Measurements from ENCODE around the gene RANBP1.

RANBP1 gene

DNA sequence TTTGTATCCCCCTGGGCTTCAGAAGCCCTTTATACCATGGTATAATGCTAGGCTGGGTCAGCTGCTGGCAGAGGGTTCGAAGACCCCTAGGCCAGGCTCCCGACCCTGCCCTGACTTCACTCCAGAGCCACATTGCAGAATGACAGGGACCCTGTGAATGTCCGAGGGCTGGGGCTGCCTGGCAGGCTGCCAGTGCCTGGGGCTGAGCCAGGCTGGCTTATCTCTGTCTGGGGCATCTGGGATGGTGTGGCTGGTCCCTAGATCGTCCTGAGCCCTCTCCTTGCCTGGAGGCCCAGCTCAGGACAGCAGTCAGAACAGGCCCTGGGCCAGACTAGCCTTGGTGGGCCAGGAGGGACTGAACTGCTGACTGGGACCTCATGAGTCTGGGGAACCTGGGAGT, 19.4 kb downstream of the RANBP1 start:
- DNase-seq = no peak
- no peaks in the 10 kb centered on the region for H3K27me3 ChIP-seq (replicated peaks in 2 of 5; ENCODE audit: control insufficient read depth in 4 of 5, insufficient read depth in 5 of 5, low read length in 4 of 5)
- POLR2A ChIA-PET = no interaction called here
- no peaks in the 10 kb centered on the region for H3K9me3 ChIP-seq (ENCODE audit: control extremely low read depth in 1 of 5, control insufficient read depth in 4 of 5, insufficient read depth in 2 of 5, low read depth in 1 of 5, low read length in 4 of 5)
- no peak overlapping the region for H3K4me3 ChIP-seq (ENCODE audit: control insufficient read depth in 1 of 7, extremely low read depth in 1 of 7, insufficient read depth in 4 of 7, low read depth in 2 of 7, low read length in 6 of 7)
- H3K4me1 ChIP-seq (ENCODE audit: control extremely low read depth in 1 of 4, control insufficient read depth in 4 of 4, insufficient read depth in 4 of 4, low read length in 3 of 4) = peaks cover 0 to 56% (median 54%) of the 10 kb centered on the region in 4 experiments
- no peak overlapping the region for H3K27ac ChIP-seq (ENCODE audit: insufficient read depth in 1 of 2, low read depth in 1 of 2, low read length in 2 of 2, poor library complexity in 1 of 2, severe bottlenecking in 2 of 2)
- peaks cover 0 to 12% (median 4%) of the 10 kb centered on the region in 4 experiments for H3K36me3 ChIP-seq (ENCODE audit: control insufficient read depth in 4 of 4, insufficient read depth in 4 of 4, low read length in 3 of 4)
- 66% methylated on average over 2 of the region's 4 CpGs for WGBS (ENCODE audit: insufficient coverage)
- CTCF ChIA-PET = interaction anchor here (1.1 to 1.3 kb wide), 2 partner anchors 15 to 123 kb away, joined by 3 read pairs; no protein-coding TSS in a partner anchor

DNA sequence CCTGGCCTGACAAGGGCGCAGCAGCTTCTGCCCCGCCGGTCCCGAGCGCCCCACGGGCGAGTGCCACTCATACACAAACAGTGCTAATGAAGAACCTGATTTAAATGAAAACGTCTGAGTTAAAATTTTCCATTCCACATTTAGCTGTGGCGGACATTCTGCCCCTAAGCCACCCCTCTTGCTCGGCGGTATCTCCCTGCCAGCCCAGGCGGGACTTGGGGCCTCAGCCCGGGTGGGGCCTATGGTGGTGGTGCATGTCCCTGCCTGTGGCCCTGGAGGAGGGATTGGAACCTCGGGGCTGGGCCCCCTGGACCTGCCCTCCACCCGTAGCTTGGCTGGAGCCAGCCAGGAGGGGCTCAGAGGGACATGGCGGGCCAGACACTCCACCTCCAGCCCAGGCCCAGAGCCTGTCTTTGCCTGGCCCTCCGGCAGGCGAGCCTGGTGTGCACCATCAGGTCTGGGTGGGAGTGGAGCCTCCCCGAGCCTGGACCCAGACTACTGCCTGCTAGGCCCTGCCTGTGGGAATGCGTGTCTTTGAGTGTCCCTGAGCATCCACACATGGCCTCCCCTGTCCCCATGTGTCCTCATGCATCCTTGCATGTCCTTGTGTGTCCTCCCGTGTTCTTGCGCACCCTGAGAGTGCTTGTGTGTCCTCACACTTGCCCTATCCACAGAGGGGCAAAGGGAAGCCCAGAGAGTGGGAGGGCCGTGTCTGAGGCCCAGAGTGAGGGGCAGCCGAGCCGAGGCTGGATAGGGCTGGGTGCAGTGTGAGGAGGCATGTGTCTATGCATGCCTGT, 20.1 kb downstream of the RANBP1 start:
- H3K27ac ChIP-seq (ENCODE audit: insufficient read depth in 1 of 2, low read depth in 1 of 2, low read length in 2 of 2, poor library complexity in 1 of 2, severe bottlenecking in 2 of 2) = no peak overlapping the region
- no peaks in the 10 kb centered on the region for H3K27me3 ChIP-seq (replicated peaks in 2 of 5; ENCODE audit: control insufficient read depth in 4 of 5, insufficient read depth in 5 of 5, low read length in 4 of 5)
- no peak overlapping the region for H3K4me3 ChIP-seq (ENCODE audit: control insufficient read depth in 1 of 7, extremely low read depth in 1 of 7, insufficient read depth in 4 of 7, low read depth in 2 of 7, low read length in 6 of 7)
- POLR2A ChIA-PET = no interaction called here
- DNase-seq = no peak
- peaks cover 0 to 49% (median 47%) of the 10 kb centered on the region in 4 experiments for H3K4me1 ChIP-seq (ENCODE audit: control extremely low read depth in 1 of 4, control insufficient read depth in 4 of 4, insufficient read depth in 4 of 4, low read length in 3 of 4)
- CTCF ChIA-PET = interaction anchor here (1.1 to 1.3 kb wide), 3 partner anchors 16 to 123 kb away, joined by 3 read pairs; no protein-coding TSS in a partner anchor
- peaks cover 0 to 19% (median 6%) of the 10 kb centered on the region in 4 experiments for H3K36me3 ChIP-seq (ENCODE audit: control insufficient read depth in 4 of 4, insufficient read depth in 4 of 4, low read length in 3 of 4)
- WGBS (ENCODE audit: insufficient coverage) = 94% methylated on average over 18 of the region's 25 CpGs
- no peaks in the 10 kb centered on the region for H3K9me3 ChIP-seq (ENCODE audit: control extremely low read depth in 1 of 5, control insufficient read depth in 4 of 5, insufficient read depth in 2 of 5, low read depth in 1 of 5, low read length in 4 of 5)

DNA sequence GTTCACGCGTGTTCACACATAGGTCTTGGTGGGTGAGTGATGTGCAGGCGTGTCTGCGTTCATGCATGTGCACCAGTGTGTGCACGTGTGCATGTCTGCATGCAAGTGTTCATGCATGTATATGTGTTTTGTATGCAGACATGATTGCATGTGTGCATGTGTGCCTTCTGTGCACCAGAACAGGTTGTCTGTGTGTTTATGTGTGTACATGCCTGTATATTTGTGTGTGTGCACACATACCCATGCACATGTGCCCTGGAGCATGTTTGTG, 20.6 kb downstream of the RANBP1 start:
- 98% methylated on average over 5 of the region's 5 CpGs for WGBS (ENCODE audit: insufficient coverage)
- H3K4me1 ChIP-seq (ENCODE audit: control extremely low read depth in 1 of 4, control insufficient read depth in 4 of 4, insufficient read depth in 4 of 4, low read length in 3 of 4) = peaks cover 0 to 49% (median 46%) of the 10 kb centered on the region in 4 experiments
- H3K9me3 ChIP-seq (ENCODE audit: control extremely low read depth in 1 of 5, control insufficient read depth in 4 of 5, insufficient read depth in 2 of 5, low read depth in 1 of 5, low read length in 4 of 5) = no peaks in the 10 kb centered on the region
- ChIA-PET POLR2A (no interaction called here), CTCF (interaction anchor here (1.3 kb wide), 1 partner anchor 20 kb away, joined by 3 read pairs; no protein-coding TSS in a partner anchor)
- H3K36me3 ChIP-seq (ENCODE audit: control insufficient read depth in 4 of 4, insufficient read depth in 4 of 4, low read length in 3 of 4) = peaks cover 0 to 24% (median 8%) of the 10 kb centered on the region in 4 experiments
- no peaks in the 10 kb centered on the region for H3K27me3 ChIP-seq (replicated peaks in 2 of 5; ENCODE audit: control insufficient read depth in 4 of 5, insufficient read depth in 5 of 5, low read length in 4 of 5)
- no peak overlapping the region for H3K27ac ChIP-seq (ENCODE audit: insufficient read depth in 1 of 2, low read depth in 1 of 2, low read length in 2 of 2, poor library complexity in 1 of 2, severe bottlenecking in 2 of 2)
- DNase-seq = no peak
- no peak overlapping the region for H3K4me3 ChIP-seq (ENCODE audit: control insufficient read depth in 1 of 7, extremely low read depth in 1 of 7, insufficient read depth in 4 of 7, low read depth in 2 of 7, low read length in 6 of 7)

DNA sequence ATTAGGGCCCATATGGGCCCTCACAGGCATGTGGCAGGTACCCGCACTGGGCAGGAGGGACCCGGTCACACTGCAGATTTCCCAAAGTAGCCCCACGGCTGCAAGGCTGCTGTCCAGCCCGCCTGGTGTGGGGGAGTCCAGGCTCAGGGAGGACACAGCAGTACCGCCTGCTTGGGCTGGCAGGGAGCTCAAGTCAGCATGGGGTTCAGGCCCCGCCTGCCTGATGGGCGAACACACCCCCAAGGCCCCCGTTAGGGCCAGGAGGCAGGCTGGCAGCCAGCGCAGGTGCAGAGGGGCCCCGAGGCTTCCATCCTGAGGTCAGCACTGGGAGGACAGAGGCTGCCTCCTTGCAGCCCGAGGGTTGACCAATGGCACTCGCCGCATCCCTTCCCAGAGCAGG, 21.2 kb downstream of the RANBP1 start:
- Histone ChIP-seq H3K4me1 (ENCODE audit: control extremely low read depth in 1 of 4, control insufficient read depth in 4 of 4, insufficient read depth in 4 of 4, low read length in 3 of 4) (peaks cover 0 to 49% (median 45%) of the 10 kb centered on the region in 4 experiments), H3K9me3 (ENCODE audit: control extremely low read depth in 1 of 5, control insufficient read depth in 4 of 5, insufficient read depth in 2 of 5, low read depth in 1 of 5, low read length in 4 of 5) (no peaks in the 10 kb centered on the region), H3K27me3 (replicated peaks in 2 of 5; ENCODE audit: control insufficient read depth in 4 of 5, insufficient read depth in 5 of 5, low read length in 4 of 5) (no peaks in the 10 kb centered on the region), H3K27ac (ENCODE audit: insufficient read depth in 1 of 2, low read depth in 1 of 2, low read length in 2 of 2, poor library complexity in 1 of 2, severe bottlenecking in 2 of 2) (no peak overlapping the region), H3K4me3 (ENCODE audit: control insufficient read depth in 1 of 7, extremely low read depth in 1 of 7, insufficient read depth in 4 of 7, low read depth in 2 of 7, low read length in 6 of 7) (no peak overlapping the region), H3K36me3 (ENCODE audit: control insufficient read depth in 4 of 4, insufficient read depth in 4 of 4, low read length in 3 of 4) (peaks cover 0 to 28% (median 11%) of the 10 kb centered on the region in 4 experiments)
- POLR2A ChIA-PET = no interaction called here
- CTCF ChIA-PET = interaction anchor here (1.3 kb wide), 1 partner anchor 20 kb away, joined by 3 read pairs; no protein-coding TSS in a partner anchor
- no peak for DNase-seq
- WGBS (ENCODE audit: insufficient coverage) = 90% methylated on average over 13 of the region's 13 CpGs

DNA sequence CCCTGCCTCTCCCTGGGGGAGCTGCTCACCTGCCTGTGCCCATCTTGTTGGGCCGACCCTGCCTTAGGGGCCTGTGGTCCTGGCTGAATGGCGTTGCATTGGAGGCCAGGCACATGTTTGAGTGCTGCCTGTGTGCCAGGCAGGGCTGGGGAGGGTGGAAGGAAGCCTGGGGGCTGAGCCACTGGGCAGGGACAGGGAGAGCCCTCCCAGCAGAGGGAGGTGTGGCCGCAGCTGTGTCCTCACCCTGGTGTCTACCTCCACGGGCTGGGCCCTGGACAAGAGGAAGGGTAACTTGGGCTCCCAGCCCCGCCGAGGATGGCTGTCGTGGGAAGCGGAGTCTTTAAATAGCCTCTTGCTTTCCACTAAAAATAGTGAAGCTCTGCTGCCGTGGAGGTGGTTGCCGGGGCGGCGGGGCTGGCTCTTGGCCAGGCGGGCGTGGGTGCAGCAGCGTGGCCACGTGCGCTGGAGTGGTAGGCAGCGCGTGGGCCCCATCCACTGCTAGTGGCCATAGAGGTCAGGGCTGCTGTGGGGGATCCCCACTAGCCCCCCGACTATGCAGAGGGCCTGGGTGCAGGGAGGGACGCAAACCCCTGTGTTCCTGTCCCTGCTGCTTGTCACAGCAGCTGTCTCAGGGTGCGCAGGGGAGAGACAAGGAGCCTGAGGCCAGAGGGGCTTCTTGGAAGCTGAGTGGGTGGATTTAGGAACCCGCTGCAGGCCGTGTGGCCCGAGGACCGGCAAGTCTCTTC, 21.9 kb downstream of the RANBP1 start:
- Histone ChIP-seq H3K4me1 (ENCODE audit: control extremely low read depth in 1 of 4, control insufficient read depth in 4 of 4, insufficient read depth in 4 of 4, low read length in 3 of 4) (peaks cover 0 to 41% (median 37%) of the 10 kb centered on the region in 4 experiments), H3K27ac (ENCODE audit: insufficient read depth in 1 of 2, low read depth in 1 of 2, low read length in 2 of 2, poor library complexity in 1 of 2, severe bottlenecking in 2 of 2) (no peak overlapping the region), H3K9me3 (ENCODE audit: control extremely low read depth in 1 of 5, control insufficient read depth in 4 of 5, insufficient read depth in 2 of 5, low read depth in 1 of 5, low read length in 4 of 5) (no peaks in the 10 kb centered on the region), H3K4me3 (ENCODE audit: control insufficient read depth in 1 of 7, extremely low read depth in 1 of 7, insufficient read depth in 4 of 7, low read depth in 2 of 7, low read length in 6 of 7) (peak overlapping the region in 1 of 7 experiments; percentile 10), H3K36me3 (ENCODE audit: control insufficient read depth in 4 of 4, insufficient read depth in 4 of 4, low read length in 3 of 4) (peaks cover 0 to 33% (median 12%) of the 10 kb centered on the region in 4 experiments), H3K27me3 (replicated peaks in 2 of 5; ENCODE audit: control insufficient read depth in 4 of 5, insufficient read depth in 5 of 5, low read length in 4 of 5) (no peaks in the 10 kb centered on the region)
- ChIA-PET CTCF (no interaction called here), POLR2A (no interaction called here)
- DNase-seq = no peak
- 35% methylated on average over 19 of the region's 26 CpGs for WGBS (ENCODE audit: insufficient coverage)

DNA sequence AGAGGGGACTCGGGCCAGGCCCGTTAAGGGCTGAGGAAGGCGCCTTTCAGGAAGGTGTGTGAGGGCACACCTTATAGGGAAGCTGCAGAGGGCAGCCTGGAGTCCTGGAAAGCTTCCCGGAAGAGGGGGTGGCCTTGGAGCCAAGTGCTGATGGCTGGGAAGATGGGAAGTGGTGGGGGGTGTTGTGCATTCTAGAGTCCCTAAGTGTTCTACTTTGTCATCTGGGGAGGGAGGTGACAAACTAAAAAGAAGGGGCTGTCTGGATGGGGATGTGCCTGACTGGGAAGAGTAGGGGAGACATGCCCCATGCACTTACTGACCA, 22.5 kb downstream of the RANBP1 start:
- Histone ChIP-seq H3K4me1 (ENCODE audit: control extremely low read depth in 1 of 4, control insufficient read depth in 4 of 4, insufficient read depth in 4 of 4, low read length in 3 of 4) (peaks cover 0 to 37% (median 32%) of the 10 kb centered on the region in 4 experiments), H3K27ac (ENCODE audit: insufficient read depth in 1 of 2, low read depth in 1 of 2, low read length in 2 of 2, poor library complexity in 1 of 2, severe bottlenecking in 2 of 2) (no peak overlapping the region), H3K36me3 (ENCODE audit: control insufficient read depth in 4 of 4, insufficient read depth in 4 of 4, low read length in 3 of 4) (peaks cover 0 to 35% (median 15%) of the 10 kb centered on the region in 4 experiments), H3K27me3 (replicated peaks in 2 of 5; ENCODE audit: control insufficient read depth in 4 of 5, insufficient read depth in 5 of 5, low read length in 4 of 5) (no peaks in the 10 kb centered on the region), H3K9me3 (ENCODE audit: control extremely low read depth in 1 of 5, control insufficient read depth in 4 of 5, insufficient read depth in 2 of 5, low read depth in 1 of 5, low read length in 4 of 5) (no peaks in the 10 kb centered on the region), H3K4me3 (ENCODE audit: control insufficient read depth in 1 of 7, extremely low read depth in 1 of 7, insufficient read depth in 4 of 7, low read depth in 2 of 7, low read length in 6 of 7) (no peak overlapping the region)
- WGBS (ENCODE audit: insufficient coverage) = 100% methylated on average over 1 of the region's 4 CpGs
- CTCF ChIA-PET = interaction anchor here (1.0 kb wide), 1 partner anchor 316 kb away, joined by 3 read pairs; no protein-coding TSS in a partner anchor
- no peak for DNase-seq
- POLR2A ChIA-PET = no interaction called here

DNA sequence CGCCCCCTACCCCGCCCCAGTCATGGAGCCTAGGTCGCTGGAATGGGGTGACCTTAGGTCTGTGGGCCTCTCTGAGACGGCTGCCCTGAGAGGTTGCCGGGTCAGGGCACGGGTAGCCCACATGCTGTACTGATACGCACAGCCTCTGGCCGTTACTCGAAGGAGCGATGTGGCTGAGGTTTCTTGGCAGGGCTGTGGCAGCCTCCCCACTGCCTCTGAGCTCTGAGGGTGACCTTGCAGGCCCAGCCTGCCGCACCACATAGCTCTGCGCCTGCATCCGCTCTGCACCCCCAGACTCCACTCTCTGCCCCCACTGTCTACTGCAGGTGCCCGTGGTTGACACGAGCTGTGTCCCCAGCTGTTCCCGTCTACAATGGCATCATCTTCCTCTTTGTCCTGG, 23.0 kb downstream of the RANBP1 start:
- no peak overlapping the region for H3K27ac ChIP-seq (ENCODE audit: insufficient read depth in 1 of 2, low read depth in 1 of 2, low read length in 2 of 2, poor library complexity in 1 of 2, severe bottlenecking in 2 of 2)
- H3K36me3 ChIP-seq (ENCODE audit: control insufficient read depth in 4 of 4, insufficient read depth in 4 of 4, low read length in 3 of 4) = peaks cover 0 to 37% (median 16%) of the 10 kb centered on the region in 4 experiments
- no peaks in the 10 kb centered on the region for H3K27me3 ChIP-seq (replicated peaks in 2 of 5; ENCODE audit: control insufficient read depth in 4 of 5, insufficient read depth in 5 of 5, low read length in 4 of 5)
- DNase-seq = no peak
- peaks cover 0 to 34% (median 31%) of the 10 kb centered on the region in 4 experiments for H3K4me1 ChIP-seq (ENCODE audit: control extremely low read depth in 1 of 4, control insufficient read depth in 4 of 4, insufficient read depth in 4 of 4, low read length in 3 of 4)
- 96% methylated on average over 16 of the region's 16 CpGs for WGBS (ENCODE audit: insufficient coverage)
- no peak overlapping the region for H3K4me3 ChIP-seq (ENCODE audit: control insufficient read depth in 1 of 7, extremely low read depth in 1 of 7, insufficient read depth in 4 of 7, low read depth in 2 of 7, low read length in 6 of 7)
- no peaks in the 10 kb centered on the region for H3K9me3 ChIP-seq (ENCODE audit: control extremely low read depth in 1 of 5, control insufficient read depth in 4 of 5, insufficient read depth in 2 of 5, low read depth in 1 of 5, low read length in 4 of 5)
- POLR2A ChIA-PET = no interaction called here
- CTCF ChIA-PET = interaction anchor here (1.0 kb wide), 1 partner anchor 315 kb away, joined by 3 read pairs; no protein-coding TSS in a partner anchor
